GM18909 (cell line): ENCODE data around the gene ADRA2B.
"Not testable (repeated sequence)": the region's sequence is repeated elsewhere in the genome, so short reads cannot be mapped to it uniquely, and the experiment has no call there.

Source experiments
- ATAC-seq: cut with Tn5 transposase; IDR thresholded peaks from one replicate; pipeline ENCODE4 v1.9.1; 2021; ENCODE audit warnings: mild to moderate bottlenecking; ENCODE audit not compliant: unreplicated experiment, poor library complexity

The ADRA2B gene

DNA sequence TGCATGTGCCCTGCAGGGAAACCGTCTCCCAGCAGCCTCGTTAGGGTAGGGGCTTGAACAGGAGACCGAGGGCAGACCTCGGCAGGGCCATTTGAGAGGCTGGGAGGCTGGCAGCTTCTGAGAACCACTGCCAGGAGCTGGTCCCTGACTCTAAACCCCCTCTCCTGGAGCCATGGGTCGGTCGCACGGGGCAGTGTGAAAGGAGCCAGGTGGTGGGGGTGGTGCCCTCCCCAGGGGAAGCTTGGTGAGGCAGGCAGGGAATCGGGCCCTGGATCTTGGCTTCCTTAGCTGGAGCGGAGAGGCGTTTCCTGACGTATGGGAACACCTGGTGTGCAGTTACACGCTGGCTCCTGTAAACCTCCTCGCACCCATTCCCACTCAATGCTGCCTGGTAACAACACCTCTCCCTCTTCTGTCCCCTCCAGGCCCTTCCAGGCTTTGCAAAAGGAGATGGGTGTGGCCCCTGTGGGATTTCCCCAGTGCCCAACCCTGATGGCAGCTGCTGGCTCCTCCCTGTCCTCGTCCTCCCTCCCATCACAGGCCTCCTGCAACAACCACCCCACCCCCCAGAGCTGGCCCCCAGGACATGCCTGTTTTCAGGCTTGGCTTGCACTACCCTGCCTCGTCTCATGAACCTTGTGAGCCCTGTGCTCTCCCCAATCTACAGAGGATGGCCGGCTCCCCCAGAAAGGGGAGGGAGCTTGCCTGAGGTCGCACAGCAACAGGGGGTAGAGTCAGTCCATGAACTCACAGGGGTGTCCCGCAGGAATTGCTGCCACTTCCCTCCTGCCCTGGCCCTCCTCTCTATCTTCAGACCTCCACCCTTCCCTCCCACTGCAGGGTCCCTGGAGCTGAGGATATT, 24.4 kb downstream of the ADRA2B start:
- no peak for ATAC-seq

DNA sequence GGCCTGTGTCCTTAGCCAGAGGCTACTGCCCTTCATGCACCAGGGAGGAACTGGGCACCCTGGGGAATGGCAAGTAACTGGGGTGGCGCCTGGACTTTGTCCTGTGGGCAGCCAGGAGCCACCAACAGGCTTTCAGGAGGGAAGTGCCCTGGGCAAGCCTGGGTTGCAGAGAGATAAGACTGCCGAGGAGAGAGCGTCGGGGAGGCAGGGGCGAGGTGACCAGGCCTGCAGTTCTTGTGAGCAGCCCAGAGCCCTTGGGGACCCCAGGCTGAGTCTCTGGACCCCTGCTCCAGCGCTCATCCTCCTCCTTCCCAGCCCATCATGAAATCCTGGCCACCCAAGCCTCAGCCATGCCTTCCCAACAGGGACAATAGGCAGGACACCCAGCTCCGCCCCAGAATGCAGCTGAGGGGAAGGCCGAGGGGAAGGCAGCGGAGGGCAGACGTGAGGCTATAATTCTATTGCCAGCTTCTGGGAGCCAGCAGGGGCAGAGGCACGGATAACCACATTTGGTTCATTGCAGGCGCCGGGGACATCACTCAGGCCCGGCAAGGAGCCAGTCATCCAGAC, 25.1 kb downstream of the ADRA2B start:
- no peak for ATAC-seq

GRCh38 chr2:96090196-96090926, 26.0 kb downstream of the ADRA2B start:
- ATAC-seq, result no peak

DNA sequence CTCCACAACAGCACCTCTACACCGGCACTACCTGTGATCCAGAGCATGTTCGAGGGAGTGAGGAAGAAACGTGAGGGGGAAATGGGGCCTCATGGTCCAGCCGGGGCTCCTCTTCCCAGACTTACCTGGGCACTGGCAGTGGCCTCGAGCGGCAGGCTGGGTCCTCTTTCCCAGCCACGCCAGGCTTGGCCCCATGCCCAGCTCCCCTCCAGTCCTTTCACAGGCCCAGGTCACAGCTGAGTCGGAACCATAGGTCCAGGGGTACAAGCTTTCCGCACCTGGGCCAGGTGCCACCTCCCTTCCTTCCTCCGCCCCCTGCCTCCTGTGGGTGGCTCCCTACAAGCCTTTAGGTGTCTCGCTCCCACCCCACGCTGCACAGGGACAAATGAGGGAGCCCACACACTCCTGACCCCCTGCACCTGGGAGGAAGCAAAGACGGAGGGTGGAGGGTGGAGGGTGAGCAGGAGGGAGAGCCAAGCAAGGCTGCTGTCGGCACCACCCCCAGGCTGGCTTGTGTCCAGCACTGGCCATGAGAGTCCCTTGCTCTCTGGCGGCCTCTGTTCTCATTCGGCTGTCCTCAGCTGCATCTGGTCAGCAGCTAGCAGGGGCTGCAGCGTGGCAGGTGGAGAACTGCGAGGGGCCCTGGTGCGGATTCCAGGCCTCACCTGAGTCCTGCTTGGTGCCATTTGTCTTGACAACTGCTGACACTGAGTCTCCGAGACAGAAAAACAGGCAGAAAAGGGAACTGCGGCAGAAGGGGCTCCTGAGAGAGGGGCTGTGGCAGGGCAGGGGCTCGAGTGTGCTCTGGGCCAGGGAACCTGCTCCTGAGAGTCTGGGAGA, 26.8 kb downstream of the ADRA2B start:
- ATAC-seq, result no peak

- ATAC-seq, result no peak
Measured at GRCh38 chr2:96088340-96089335, 27.7 kb downstream of the ADRA2B start.

- ATAC-seq, result no peak
Measured at GRCh38 chr2:96087130-96087529, 29.2 kb downstream of the ADRA2B start.

GRCh38 chr2:96085541-96086355, 30.6 kb downstream of the ADRA2B start:
- ATAC-seq, result no peak

DNA sequence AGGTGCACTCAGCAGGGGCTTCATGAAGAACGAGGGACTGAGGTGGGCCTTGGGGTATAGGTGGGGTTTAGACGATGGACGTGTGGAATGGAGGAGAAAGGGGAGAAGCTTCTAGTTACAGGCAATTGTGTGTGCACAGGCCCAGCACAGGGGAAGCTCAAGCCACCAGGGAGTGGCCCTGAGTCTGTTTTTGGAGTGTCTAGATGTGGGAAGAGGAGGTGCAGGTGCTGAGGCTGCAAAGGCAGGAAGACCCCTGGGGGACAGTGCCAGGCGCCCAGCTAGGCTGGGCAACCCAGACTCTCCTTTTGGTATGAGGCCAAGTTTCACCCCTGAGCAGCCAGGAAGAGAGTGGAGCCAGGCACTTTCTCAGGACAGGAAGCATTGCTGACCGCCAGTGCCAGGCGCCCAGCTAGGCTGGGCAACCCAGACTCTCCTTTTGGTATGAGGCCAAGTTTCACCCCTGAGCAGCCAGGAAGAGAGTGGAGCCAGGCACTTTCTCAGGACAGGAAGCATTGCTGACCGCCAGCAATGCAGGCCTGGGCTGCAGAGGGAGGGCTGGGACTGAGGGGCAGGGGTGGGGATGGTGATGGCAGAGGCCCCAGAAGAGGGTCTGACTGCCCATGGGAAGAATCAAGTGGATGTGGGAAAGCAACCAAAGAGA, 31.4 kb downstream of the ADRA2B start:
- not testable (repeated sequence) for ATAC-seq

DNA sequence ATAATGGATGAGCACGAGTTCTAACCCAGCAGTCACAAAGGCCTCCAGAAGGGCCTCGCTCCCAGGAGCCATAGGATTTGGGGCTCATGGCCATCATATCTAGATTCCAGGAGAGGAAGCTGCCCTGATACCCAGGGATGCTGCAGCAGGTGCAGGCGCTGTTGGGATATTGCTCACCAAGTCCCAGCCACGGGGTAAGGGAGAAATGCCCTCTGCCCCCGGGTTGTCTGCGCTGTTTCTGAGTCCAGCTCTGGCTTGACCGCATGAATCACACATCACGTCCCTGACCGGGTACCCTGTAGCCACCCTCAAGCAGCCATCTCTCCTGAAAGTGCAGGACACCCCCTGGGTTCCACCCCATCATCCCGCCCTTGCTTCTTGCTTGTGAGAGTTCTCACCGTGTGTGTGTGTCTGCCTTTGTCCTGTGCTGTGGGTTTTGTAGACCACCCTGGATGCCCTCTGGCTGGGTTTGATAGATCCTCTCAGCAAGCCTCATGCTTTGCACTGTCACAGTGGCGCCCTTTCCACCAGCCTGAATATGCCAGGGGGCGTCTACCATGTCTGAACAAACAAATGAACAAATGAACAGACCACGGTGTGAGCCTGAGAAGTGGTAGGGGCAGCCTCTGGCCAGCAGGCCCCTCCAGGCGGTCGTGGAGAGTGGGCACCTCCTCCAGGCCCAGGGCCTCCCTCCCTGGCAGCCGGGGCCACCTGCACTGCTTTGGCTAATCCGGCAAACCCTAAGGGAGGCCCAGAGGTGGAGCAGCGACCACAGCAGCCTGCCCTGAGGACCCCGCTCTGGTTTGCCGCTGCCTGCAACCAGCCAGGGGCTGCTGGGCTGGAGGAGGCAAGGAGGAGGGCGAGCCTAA, 32.1 kb downstream of the ADRA2B start:
- ATAC-seq, result no peak

DNA sequence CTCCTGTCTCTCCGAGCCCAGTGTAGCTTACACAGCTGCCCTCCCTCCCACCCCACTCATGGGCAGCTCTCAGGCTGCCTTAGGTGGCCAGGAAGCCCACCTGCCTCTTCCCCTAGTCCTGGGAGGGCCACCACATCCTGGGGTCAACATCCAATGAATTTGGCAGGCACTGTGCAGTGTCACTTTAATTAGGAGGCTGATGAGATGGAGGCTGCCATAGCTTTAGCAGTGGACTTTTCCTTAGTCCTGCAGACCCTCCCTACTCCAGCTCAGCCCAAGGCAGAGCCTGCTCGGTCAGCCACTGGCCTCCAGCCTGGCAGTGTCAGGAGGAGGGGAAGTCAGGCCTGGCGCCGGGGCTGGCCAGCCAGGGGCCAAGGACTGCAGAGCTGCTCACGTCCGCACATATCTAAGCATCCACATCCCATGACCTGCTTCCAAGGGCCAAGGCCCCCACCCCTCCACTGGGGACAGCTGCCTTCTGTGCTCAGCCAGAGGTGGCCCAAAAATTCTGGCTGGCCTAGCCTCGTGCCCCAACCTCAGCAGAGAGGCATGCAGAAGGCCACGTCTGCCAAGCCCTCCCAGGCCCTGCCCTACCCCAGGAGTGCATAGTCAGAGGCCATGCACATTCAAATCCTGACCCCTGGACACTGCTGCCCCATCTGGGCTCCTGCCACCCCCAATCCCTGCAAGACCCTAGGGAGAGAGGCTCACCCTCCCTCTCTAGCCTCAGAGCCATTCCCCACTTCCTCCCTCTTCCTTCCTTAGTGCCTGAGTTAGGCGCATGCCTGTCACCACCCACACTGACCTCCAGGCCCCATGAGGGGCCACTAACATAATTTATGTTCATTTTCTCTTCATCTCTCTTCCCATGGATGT, 33.1 kb downstream of the ADRA2B start:
- no peak for ATAC-seq

- ATAC-seq, result no peak
Measured at GRCh38 chr2:96082211-96083063, 33.9 kb downstream of the ADRA2B start.

- ATAC-seq, result no peak
Measured at GRCh38 chr2:96081042-96081441, 35.3 kb downstream of the ADRA2B start.

DNA sequence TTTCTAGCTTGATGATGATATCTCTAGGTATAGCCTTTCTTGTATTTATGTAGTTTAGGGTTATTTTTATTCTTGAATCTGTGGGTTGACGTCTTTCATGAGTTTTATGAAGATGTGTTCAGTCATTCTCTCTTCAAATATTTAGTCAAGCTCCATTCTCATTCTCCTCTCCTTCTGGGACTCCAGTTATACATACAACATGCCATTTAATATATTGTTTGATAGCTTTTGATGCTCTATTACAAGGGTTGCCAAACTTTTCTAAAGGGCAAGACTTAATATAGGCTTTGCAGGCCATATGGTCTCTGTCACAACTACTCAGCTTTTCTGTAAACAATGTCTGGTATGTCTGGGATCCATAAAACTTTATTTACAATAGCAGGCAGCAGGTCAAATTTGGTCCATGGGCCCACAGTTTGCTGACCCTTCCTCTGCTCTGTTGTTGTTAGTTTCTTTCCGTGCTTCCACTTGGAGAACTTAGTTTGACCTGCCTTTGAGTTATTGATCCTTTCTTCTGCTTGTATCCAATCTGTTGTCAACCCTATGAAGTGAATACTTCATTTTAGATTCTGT, 41.1 kb downstream of the ADRA2B start:
- ATAC-seq, result no peak

DNA sequence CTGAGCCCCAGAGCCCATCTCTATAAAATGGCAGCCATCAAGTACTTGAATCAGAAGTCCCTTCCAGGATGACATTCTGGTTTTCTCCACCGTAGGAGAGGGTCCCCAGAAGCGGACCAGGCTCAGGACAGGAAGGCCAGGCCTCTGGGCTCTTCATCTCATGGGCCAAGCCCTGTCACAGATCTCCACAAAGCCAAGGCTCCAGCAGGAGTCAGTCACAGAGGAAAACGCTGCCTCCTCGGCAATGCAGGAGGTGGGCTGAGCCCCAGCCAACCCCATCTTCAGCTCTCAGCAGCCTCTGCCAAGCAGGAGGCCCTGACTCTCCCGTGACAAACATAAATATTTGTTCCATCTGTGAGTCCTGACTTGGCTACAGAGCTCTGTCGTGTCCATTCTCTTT, 42.2 kb downstream of the ADRA2B start:
- ATAC-seq, result no peak
